ENCODE results near the gene FLNB. TPM values are rescaled to one million over a fixed set of nuclear protein-coding genes. Genes with fewer than 3 reads are reported as not detected.
A peak's percentile ranks its signal among the peaks of the same experiment; 100 is the strongest.

FLNB gene
- total and polyA plus RNA-seq, 2 of the 13 experiments (the other 11 are each of a cell fraction or from before 2014, with no cell fraction given) = 106 to 130 TPM

GRCh38 chr3:58052373-58053273 is 44.4 kb downstream of the FLNB start (continued):
- TF ChIP-seq ZNF773 (CRISPR knock-in tag; IDR thresholded peaks at IDR 0.05; ENCODE audit: borderline replicate concordance) (no peak), HNF4G (IDR thresholded peaks at IDR 0.05; ENCODE audit: borderline replicate concordance, low read depth, low read length) (no peak), HNF4G (CRISPR knock-in tag; IDR thresholded peaks at IDR 0.05; ENCODE audit: borderline replicate concordance, low read depth) (0 out of 2 replicates have a peak, but pooled peaks have one; percentile 17), ARHGAP35 (CRISPR knock-in tag; IDR thresholded peaks at IDR 0.05; ENCODE audit: borderline replicate concordance) (no peak), TIGD3 (CRISPR knock-in tag; IDR thresholded peaks at IDR 0.05; ENCODE audit: borderline replicate concordance) (no peak), FOXA1 (IDR thresholded peaks at IDR 0.05) (no peak), FOXA1 (CRISPR knock-in tag; IDR thresholded peaks at IDR 0.05) (no peak), MXD3 (CRISPR knock-in tag; IDR thresholded peaks at IDR 0.05) (no peak), MAX (IDR thresholded peaks at IDR 0.05) (no peak), ZNF207 (IDR thresholded peaks at IDR 0.05; ENCODE audit: borderline replicate concordance) (no peak), SNAPC5 (CRISPR knock-in tag; IDR thresholded peaks at IDR 0.05; ENCODE audit: borderline replicate concordance) (no peak), ZSCAN29 (CRISPR knock-in tag; conservative IDR thresholded peaks at IDR 0.05) (no peak), RERE (CRISPR knock-in tag; IDR thresholded peaks at IDR 0.05; ENCODE audit: low read depth) (no peak), IKZF5 (CRISPR knock-in tag; IDR thresholded peaks at IDR 0.05) (no peak), ZHX1 (CRISPR knock-in tag; IDR thresholded peaks at IDR 0.05; ENCODE audit: low read depth) (no peak), KMT2B (CRISPR knock-in tag; IDR thresholded peaks at IDR 0.05) (no peak), ZNF317 (CRISPR knock-in tag; IDR thresholded peaks at IDR 0.05) (peak; percentile 54; the same call in 1 of the 2 replicates)
